MCF 10A (cell line): ENCODE measurements around the gene MS4A6E. TPM values are rescaled to one million over a fixed set of nuclear protein-coding genes. Genes with fewer than 3 reads are reported as not detected.

Experiments
- BruUV-seq: library from RNA; stranded (reverse); fragments of 400-500 nt; replicated peaks from 2 replicates; lab custom pipeline; 2021; lab: Mats Ljungman, UMichigan
- CTCF ChIA-PET: fragments of 300-600 bp; sonication (Branson Sonifier 250); formaldehyde crosslinking; extraction: SDS; loops from one replicate; lab custom pipeline; 2021; ENCODE audit warnings: antibody characterized with exemption, inconsistent platforms; lab: Yijun Ruan, JAX
- POLR2A ChIA-PET: fragments of 300-600, 350-650 bp; sonication (Branson Sonifier 250); formaldehyde crosslinking; extraction: SDS; loops from one replicate; lab custom pipeline; 2020; ENCODE audit warnings: antibody characterized with exemption, inconsistent platforms; lab: Yijun Ruan, JAX
- DNase-seq: peaks from one replicate; pipeline ENCODE4 v3.0.0-alpha.2; 2018; ENCODE audit not compliant: unreplicated experiment
- H3K27ac Mint-ChIP-seq: one replicate; pipeline ENCODE4 v1.8.0; 2022; ENCODE audit warnings: mild to moderate bottlenecking, low read depth, mixed read lengths; ENCODE audit not compliant: unreplicated experiment
- H3K27me3 Mint-ChIP-seq: one replicate; pipeline ENCODE4 v1.8.0; 2022; ENCODE audit warnings: mixed read lengths; ENCODE audit not compliant: insufficient read depth, unreplicated experiment
- H3K36me3 Mint-ChIP-seq: one replicate; pipeline ENCODE4 v1.8.0; 2022; ENCODE audit warnings: mild to moderate bottlenecking, moderate library complexity, mixed read lengths; ENCODE audit not compliant: insufficient read depth, unreplicated experiment
- H3K4me1 Mint-ChIP-seq: one replicate; pipeline ENCODE4 v1.8.0; 2022; ENCODE audit warnings: mixed read lengths; ENCODE audit not compliant: insufficient read depth, unreplicated experiment
- H3K4me3 Mint-ChIP-seq: one replicate; pipeline ENCODE4 v1.8.0; 2022; ENCODE audit warnings: mild to moderate bottlenecking, moderate library complexity, mixed read lengths; ENCODE audit not compliant: unreplicated experiment
- H3K9me3 Mint-ChIP-seq: one replicate; pipeline ENCODE4 v1.8.0; 2022; ENCODE audit warnings: mixed read lengths; ENCODE audit not compliant: unreplicated experiment
- intact Hi-C: fragments of 100-400 bp; cut with micrococcal nuclease; formaldehyde crosslinking; loops from 2 replicates; pipeline ENCODE4 v1.14.1; 2022
- total RNA-seq: library from RNA; stranded (reverse); gene quantifications from 2 replicates; pipeline ENCODE4 v1.2.3, GENCODE V29; 2022
- TF ChIP-seq, protein P1 (sequence below): fragments of 200-600 bp; IDR thresholded peaks from one replicate; pipeline ENCODE4 v1.8.0; 2022; ENCODE audit warnings: antibody characterized with exemption, mild to moderate bottlenecking; ENCODE audit not compliant: unreplicated experiment

Gene MS4A6E
- total RNA-seq, 1 experiment from 2014 or later, result not detected

DNA sequence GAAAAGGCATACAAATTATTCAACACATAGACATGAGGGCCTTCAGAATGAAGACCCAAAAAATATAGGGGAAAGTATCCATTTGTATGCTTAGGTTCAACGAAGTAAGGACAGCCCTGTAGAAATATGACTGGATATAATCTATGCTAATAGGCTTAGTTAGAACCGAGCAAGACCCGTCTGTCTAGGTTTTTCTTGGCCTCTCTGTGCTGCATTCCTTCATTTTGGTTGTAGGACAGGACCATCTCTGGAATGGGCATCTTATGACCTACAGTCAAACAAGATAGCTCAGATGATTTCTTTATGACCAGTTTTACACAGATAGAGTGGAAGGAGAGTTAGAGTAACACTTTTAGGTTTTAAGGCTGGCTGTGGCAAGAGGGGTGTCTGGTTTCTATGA lies 45.7 kb downstream of the MS4A6E start:
- intact Hi-C loops, result no loop called here
- H3K9me3 Mint-ChIP-seq, result no peaks in the 10 kb centered on the region
- TF ChIP-seq, protein P1, sequence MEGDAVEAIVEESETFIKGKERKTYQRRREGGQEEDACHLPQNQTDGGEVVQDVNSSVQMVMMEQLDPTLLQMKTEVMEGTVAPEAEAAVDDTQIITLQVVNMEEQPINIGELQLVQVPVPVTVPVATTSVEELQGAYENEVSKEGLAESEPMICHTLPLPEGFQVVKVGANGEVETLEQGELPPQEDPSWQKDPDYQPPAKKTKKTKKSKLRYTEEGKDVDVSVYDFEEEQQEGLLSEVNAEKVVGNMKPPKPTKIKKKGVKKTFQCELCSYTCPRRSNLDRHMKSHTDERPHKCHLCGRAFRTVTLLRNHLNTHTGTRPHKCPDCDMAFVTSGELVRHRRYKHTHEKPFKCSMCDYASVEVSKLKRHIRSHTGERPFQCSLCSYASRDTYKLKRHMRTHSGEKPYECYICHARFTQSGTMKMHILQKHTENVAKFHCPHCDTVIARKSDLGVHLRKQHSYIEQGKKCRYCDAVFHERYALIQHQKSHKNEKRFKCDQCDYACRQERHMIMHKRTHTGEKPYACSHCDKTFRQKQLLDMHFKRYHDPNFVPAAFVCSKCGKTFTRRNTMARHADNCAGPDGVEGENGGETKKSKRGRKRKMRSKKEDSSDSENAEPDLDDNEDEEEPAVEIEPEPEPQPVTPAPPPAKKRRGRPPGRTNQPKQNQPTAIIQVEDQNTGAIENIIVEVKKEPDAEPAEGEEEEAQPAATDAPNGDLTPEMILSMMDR, result no peak
- H3K27ac Mint-ChIP-seq, result no peak overlapping the region
- DNase-seq, result no peak
- BruUV-seq, result no TSS peak
- H3K27me3 Mint-ChIP-seq, result peaks cover 6% of the 10 kb centered on the region
- no peaks in the 10 kb centered on the region for H3K36me3 Mint-ChIP-seq
- no peak overlapping the region for H3K4me3 Mint-ChIP-seq
- CTCF ChIA-PET, result interaction anchor here (1.0 to 1.3 kb wide), 3 partner anchors 9 to 246 kb away, joined by 3 to 5 read pairs (median 4); no protein-coding TSS in a partner anchor
- H3K4me1 Mint-ChIP-seq, result peaks cover 17% of the 10 kb centered on the region
- POLR2A ChIA-PET, result interaction anchor here (0.6 to 0.7 kb wide), 2 partner anchors 78 to 206 kb away, joined by 3 read pairs; no protein-coding TSS in a partner anchor

DNA sequence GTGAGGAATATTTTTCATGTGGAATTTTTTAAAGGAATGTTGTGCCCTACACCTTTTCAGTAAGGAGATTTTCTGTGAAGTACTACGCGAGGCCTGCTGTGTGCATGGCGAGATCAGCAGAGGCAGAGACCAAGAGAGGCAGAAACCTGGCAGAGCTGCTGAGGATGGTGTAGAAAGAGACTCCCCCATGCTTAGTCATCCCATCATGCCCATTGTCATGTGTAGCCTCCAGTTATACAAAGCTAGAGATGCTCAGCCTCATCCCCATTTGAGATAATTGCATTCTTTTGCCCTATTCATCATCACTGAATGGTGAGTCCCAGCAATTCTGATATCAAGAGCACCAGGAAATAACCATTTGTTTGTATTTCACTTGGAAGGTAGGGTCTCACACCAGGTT lies 48.3 kb downstream of the MS4A6E start:
- POLR2A ChIA-PET, result no interaction called here
- TF ChIP-seq, protein P1, result no peak
- DNase-seq, result no peak
- Mint-ChIP-seq H3K9me3 (no peaks in the 10 kb centered on the region), H3K36me3 (no peaks in the 10 kb centered on the region), H3K4me3 (no peak overlapping the region), H3K27ac (no peak overlapping the region), H3K27me3 (peaks cover 32% of the 10 kb centered on the region), H3K4me1 (peaks cover 14% of the 10 kb centered on the region)
- intact Hi-C loops, result no loop called here
- BruUV-seq, result no TSS peak
- CTCF ChIA-PET, result no interaction called here

DNA sequence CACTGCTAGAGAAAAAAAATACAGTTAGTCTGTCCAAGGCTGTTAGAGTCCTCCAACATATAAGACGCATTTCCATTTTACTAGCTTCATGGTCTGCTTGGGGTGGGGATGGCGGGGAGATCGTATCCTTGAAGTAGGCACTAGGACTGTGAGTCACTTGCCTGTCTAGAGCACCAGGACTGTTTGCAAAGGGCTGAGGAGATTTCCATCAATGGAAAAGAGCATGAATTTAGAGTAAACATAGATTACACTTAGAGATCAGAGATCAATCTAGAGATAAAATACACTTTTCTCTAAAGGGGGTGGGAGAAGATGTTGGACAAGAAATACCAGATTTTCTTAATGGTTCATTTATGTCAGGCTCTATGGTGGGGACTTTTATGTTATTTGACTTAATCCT lies 49.5 kb downstream of the MS4A6E start:
- H3K4me1 Mint-ChIP-seq, result peaks cover 2% of the 10 kb centered on the region
- BruUV-seq, result no TSS peak
- peaks cover 41% of the 10 kb centered on the region for H3K27me3 Mint-ChIP-seq
- H3K27ac Mint-ChIP-seq, result no peak overlapping the region
- ChIA-PET CTCF (no interaction called here), POLR2A (no interaction called here)
- no peak overlapping the region for H3K4me3 Mint-ChIP-seq
- no peak for DNase-seq
- TF ChIP-seq, protein P1, result no peak
- no peaks in the 10 kb centered on the region for H3K9me3 Mint-ChIP-seq
- H3K36me3 Mint-ChIP-seq, result no peaks in the 10 kb centered on the region
- intact Hi-C loops, result no loop called here

DNA sequence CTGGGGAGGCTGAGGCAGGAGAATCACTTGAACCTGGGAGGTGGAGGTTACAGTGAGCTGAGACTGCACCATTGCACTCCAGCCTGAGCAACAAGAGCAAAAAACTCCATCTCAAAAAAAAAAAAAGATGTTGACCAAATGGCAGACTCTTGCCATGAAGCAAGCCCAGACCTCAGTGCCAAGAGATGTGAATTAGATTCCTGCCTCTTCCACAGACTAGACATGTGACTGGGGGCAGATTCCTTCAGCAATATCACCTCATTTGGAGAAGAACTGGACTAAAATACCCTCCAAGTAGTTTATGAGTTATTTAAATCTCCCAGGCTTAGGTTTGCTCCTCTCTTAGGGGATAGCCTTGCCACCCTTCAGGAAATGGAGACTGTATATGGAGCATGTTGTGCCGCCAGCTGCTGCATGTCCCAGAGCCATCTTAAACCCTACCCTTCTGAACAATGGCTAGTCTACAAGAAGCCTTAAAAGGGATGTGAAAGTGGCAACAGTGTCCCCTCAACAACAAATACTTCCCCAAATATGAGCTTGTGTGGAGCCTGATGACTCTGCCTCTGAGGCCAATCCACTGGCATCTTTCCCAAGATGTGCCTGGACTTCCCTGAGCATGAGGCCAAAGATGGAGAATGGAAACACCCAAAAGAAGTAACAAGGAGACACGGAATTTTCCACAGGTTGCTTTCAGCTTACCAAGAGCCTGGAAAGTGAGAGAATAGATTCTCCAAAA lies 50.5 kb downstream of the MS4A6E start:
- DNase-seq, result no peak
- BruUV-seq, result no TSS peak
- ChIA-PET POLR2A (no interaction called here), CTCF (interaction anchor here (1.1 kb wide), 1 partner anchor 14 kb away, joined by 4 read pairs; no protein-coding TSS in a partner anchor)
- H3K27ac Mint-ChIP-seq, result no peak overlapping the region
- no peaks in the 10 kb centered on the region for H3K4me1 Mint-ChIP-seq
- H3K27me3 Mint-ChIP-seq, result peaks cover 39% of the 10 kb centered on the region
- no peak overlapping the region for H3K4me3 Mint-ChIP-seq
- TF ChIP-seq, protein P1, result no peak
- H3K36me3 Mint-ChIP-seq, result no peaks in the 10 kb centered on the region
- intact Hi-C loops, result no loop called here
- H3K9me3 Mint-ChIP-seq, result no peaks in the 10 kb centered on the region
